Measurements from ENCODE around the gene FOSL2.

GRCh38 chr2:28404086-28404485, 11.4 kb downstream of the FOSL2 start:
- TF ChIP-seq, protein P1, sequence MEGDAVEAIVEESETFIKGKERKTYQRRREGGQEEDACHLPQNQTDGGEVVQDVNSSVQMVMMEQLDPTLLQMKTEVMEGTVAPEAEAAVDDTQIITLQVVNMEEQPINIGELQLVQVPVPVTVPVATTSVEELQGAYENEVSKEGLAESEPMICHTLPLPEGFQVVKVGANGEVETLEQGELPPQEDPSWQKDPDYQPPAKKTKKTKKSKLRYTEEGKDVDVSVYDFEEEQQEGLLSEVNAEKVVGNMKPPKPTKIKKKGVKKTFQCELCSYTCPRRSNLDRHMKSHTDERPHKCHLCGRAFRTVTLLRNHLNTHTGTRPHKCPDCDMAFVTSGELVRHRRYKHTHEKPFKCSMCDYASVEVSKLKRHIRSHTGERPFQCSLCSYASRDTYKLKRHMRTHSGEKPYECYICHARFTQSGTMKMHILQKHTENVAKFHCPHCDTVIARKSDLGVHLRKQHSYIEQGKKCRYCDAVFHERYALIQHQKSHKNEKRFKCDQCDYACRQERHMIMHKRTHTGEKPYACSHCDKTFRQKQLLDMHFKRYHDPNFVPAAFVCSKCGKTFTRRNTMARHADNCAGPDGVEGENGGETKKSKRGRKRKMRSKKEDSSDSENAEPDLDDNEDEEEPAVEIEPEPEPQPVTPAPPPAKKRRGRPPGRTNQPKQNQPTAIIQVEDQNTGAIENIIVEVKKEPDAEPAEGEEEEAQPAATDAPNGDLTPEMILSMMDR (IDR thresholded peaks at IDR 0.05; ENCODE audit: low read length): no peak
- TF ChIP-seq EZH2 (IDR thresholded peaks at IDR 0.05; ENCODE audit: borderline replicate concordance, low read length): no peak
